GM12891 (cell line): ENCODE results near the gene MSL1.

ENCODE experiments used
- PAX5 ChIP-seq: IDR thresholded peaks from 2 replicates; pipeline ENCODE4 v1.6.1; 2011; ENCODE audit warnings: low read length, moderate library complexity, mild to moderate bottlenecking; ENCODE audit not compliant: insufficient read depth, severe bottlenecking
- POLR2A ChIP-seq: IDR thresholded peaks from 2 replicates; pipeline ENCODE4 v1.6.1; 2011; ENCODE audit warnings: low read depth, low read length, control low read depth
- POLR2AphosphoS5 ChIP-seq: IDR thresholded peaks from 2 replicates; pipeline ENCODE4 v1.6.1; 2011; ENCODE audit warnings: low read depth, low read length, control low read depth
- POU2F2 ChIP-seq: IDR thresholded peaks from 2 replicates; pipeline ENCODE4 v1.6.1; 2011; ENCODE audit warnings: low read depth, mild to moderate bottlenecking, control low read depth, low read length, moderate library complexity
- SPI1 ChIP-seq: IDR thresholded peaks from 2 replicates; pipeline ENCODE4 v1.6.1; 2011; ENCODE audit warnings: low read depth, low read length, control low read depth
- TAF1 ChIP-seq: IDR thresholded peaks from 2 replicates; pipeline ENCODE4 v1.6.1; 2011; ENCODE audit warnings: low read depth, low read length, control low read depth

- TF ChIP-seq POLR2AphosphoS5 (no peak), POLR2A (no peak), TAF1 (no peak), SPI1 (0 out of 2 replicates have a peak, but pooled peaks have one; percentile 15), PAX5 (no peak), POU2F2 (no peak)
These were observed 14.1 kb upstream of the MSL1 start for GRCh38 chr17:40107522-40108174.
